SKM-1 (cell line): Measurements from ENCODE around the gene ADAMTS16.

Experiments used
- DNase-seq: peaks from one replicate; lab custom pipeline; 2025; ENCODE audit not compliant: unreplicated experiment; lab: John Stamatoyannopoulos, UW

Gene ADAMTS16

GRCh38 chr5:5278201-5278814 is 138.2 kb downstream of the ADAMTS16 start:
- DNase-seq = no peak

DNA sequence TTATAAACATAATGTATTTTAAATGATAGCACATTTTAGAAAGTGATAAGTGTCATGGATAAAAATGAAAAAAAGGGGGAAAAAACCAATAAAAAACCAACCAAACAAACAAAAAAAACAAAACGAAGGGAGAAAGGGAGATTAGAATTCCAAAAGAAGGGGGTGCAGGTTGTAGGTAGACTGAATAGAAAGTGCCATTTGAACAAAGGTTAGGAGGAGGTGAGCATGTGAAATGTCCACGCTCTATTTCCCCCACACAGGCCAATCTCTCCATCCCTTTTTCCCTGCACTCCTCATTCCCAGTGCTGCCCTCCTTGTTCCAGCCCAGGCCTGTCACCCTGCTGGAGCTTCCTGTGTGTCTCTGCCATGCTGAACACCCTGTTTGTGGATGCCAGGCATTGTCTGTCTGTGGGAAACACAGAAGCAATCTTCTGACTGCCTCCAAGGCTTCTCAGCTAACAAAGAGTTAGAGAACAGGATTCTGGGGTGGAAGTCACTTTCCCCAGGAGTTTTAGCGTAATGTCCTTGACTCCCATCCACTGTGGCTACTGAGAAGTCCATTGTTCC is 138.8 kb downstream of the ADAMTS16 start:
- no peak for DNase-seq

DNA sequence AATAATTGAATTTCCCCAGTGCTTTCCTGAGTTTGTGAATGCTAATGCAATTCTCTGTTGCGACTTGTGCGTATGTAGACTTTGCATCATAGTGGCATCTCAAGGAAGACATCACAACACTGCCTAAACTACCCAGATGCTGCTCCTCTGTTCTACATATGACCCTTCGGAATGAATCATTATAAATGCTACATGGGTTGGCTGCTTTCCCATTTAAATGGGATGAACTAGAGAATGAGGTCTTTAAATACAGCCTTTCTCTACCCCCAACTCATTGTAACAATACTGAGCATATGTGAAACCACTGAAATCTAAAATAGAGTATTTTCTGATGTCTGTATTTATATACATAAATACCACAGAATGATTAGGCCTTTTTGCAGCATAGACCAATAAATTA is 145.8 kb downstream of the ADAMTS16 start:
- DNase-seq = no peak

GRCh38 chr5:5287419-5287818 is 147.3 kb downstream of the ADAMTS16 start:
- no peak for DNase-seq

DNA sequence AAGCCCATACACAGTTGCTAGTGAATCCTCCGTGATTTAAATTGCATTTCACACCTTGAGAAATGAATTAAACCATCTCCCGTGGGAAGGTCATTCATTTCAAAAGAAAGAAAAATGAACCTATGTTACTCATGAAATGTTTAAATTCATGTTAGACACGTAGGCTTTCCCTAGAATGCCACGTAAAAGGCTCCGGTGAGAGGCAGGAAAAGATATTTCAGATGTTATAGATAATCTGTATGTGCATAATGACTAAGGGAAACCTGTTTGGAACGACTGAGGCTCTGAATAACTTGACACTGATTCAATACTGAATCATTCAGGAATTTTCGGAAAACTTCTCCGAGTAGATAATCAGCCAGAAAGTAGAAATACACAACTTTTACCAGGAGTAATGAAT is 148.1 kb downstream of the ADAMTS16 start:
- DNase-seq = no peak

GRCh38 chr5:5289537-5289936 is 149.4 kb downstream of the ADAMTS16 start:
- no peak for DNase-seq

DNA sequence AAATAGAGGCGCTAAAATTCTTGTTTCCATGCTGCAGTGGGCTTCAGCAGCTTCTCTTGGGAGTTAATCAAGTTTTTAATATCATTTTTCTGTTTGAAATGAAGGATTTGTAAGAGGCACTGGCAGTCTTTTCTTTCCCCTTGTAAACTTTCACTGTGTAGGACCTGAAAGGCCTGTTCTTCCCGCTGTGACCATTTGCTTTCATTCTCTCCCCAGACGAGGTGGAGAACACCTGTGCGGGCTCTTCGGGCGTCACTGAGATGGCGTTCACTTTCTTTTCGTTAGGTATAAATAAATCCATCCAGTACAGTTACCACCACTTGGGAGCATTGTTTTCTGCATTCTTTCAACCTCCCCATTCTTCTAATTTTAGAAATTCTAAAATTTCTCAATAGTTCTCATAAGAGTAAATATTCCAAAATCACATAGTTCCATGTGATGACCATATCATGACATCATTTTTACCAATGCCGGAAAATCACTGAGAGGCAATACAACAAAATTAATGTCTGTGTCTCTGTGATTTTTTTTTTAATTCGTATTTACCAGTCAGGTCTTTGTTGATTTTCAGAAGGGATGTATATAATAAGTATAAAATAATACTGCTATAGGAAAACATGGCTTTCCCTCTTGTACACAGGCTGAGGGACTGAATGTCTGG is 150.7 kb downstream of the ADAMTS16 start:
- no peak for DNase-seq

- DNase-seq = no peak
These were observed 151.2 kb downstream of the ADAMTS16 start for GRCh38 chr5:5291357-5291756.

DNA sequence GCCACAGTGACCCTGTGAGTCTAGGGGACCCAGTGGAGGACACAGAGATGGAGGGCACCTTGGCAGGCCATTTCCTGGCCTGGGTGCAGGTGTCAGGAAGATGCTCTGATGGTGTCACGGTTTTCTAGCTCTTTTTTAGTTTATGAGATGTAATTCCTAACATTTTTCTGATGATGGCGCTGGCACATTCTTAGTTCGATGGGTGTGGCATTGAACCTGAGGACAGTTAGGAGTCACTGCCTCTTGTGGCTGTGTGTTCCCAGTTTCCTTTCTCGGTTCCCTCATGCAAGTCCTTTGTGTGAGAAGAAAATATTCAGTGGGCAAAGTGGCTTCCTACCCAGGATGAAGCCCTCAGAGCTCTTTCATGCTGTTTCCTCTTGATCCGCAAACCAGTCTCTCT is 152.9 kb downstream of the ADAMTS16 start:
- DNase-seq = no peak

DNA sequence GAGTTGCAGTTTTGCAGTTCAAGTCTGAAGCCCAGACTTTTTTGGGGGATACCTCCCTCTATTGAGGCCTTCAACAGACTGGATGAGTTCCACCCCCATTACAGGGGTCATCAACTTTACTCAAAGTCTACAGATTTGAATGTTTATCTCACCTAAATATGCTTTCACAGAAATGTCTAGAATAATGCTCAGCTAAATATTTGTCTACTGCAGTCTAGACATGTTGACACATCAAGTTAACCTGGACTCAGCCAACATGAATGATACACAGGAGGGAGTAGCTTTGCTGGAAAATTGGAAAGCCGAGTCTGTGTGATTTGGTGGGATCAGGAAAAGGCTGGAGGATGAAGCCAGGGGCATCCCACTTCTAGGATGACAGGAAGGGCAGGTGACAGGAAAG is 154.3 kb downstream of the ADAMTS16 start:
- no peak for DNase-seq

DNA sequence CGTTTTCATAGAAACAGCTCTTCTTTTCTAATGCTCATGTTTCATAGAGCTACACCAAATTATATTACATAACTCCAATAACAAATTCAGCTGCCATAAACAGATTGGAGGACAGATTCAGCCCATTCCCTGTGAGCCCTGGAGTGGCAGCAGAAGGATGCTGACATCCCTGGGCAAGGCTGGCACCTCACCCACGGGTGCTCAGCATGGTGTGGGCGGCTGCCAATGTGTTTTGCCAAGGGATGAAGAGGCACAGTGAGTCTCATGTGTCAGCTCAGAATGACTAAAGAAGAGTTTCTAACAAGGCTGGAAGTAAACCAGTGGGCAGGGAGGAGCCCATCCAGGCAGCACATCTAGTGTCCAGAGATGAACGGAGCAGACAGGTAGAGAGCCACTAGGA is 155.2 kb downstream of the ADAMTS16 start:
- no peak for DNase-seq

GRCh38 chr5:5296051-5296450 is 155.9 kb downstream of the ADAMTS16 start:
- no peak for DNase-seq

DNA sequence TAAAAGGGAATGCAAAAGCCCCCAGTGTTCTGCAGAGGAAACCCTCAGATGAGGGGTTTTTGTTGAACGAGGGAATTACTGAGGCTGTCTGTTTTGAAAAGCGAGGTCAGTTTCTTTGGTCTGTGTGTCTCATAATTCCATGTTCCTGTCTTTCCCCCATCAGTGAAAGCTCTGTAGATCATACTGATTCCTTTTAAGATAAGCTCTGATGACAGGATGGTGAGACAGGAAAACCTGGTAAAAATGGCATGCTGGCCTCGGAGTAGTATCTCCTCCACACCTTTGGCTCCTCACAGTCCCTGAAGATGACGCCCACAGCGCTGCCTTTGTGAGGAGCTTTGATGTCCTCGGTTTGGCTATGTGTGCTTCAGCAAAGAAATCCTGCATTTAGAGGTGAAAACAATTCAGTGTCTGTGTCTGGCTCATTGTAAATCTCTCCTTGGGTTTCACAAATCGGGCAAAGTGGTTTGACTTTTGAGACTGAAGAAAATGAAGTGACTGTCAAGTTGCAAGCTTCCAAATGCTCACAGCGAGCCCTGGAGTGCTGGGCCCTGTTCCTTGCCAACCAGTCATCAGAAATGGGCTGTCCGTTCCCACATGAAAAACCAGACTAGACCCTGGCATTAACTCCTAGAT is 157.4 kb downstream of the ADAMTS16 start:
- DNase-seq = no peak

GRCh38 chr5:5298068-5298633 is 158.0 kb downstream of the ADAMTS16 start:
- no peak for DNase-seq

- no peak for DNase-seq
These were observed 158.9 kb downstream of the ADAMTS16 start for GRCh38 chr5:5298841-5299541.

GRCh38 chr5:5301176-5301575 is 161.0 kb downstream of the ADAMTS16 start:
- DNase-seq = no peak

DNA sequence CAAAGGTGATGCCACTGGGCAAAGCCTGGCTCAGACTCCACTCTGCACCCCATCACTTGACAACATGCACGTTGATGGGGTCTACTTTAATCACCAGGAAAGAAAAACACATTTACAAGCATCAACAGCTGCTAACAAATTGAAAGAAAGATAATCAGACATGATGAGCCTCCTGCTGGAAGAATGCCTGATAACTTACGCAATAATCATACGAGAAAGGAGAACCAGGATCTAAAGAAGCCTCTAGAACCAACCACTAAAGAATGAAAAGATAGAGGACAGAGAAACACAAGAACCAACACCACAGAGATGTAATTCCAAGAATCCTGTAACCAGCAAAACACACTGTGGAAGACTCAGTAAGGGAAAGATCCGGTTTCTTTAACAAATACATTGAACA is 162.1 kb downstream of the ADAMTS16 start:
- DNase-seq = no peak

DNA sequence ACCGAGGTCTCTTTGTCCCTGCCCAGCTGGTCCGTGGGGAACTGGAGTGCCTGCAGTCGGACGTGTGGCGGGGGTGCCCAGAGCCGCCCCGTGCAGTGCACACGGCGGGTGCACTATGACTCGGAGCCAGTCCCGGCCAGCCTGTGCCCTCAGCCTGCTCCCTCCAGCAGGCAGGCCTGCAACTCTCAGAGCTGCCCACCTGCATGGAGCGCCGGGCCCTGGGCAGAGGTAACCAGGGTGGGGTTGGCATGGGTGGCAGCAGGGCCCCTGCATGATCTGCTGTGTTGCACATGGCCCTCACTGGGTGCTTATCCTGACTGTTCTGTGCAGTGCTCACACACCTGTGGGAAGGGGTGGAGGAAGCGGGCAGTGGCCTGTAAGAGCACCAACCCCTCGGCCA is 163.1 kb downstream of the ADAMTS16 start:
- DNase-seq = no peak

DNA sequence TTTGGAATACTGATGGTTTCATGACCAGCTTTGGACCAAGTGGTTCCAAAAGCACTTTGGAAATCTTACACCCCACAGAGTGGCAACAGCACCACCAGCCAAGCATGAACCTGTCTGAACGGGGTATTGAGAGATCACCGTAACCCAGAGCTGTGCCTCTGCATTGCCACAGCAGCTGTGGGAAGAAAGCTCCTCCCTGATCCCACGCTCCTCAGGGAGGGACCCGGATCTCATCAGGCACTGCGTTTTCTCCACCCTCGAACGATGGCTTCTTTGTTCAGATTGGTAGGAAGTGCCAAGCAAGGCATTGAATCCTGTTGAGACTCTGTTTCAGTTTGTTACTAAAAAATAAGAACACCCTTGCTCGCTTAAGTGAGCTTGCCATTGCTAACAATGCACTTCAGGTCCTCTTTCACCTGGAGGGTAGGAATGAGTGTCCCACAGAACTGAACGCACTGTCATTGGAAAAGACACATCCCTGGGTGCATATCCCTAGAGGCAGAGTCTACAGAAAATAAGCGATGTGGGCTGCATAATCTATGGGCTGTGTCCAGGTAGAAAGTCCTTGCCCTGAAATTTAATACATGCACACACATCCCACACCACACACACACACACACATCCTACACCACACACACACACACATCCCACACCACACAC is 164.4 kb downstream of the ADAMTS16 start:
- DNase-seq = no peak

DNA sequence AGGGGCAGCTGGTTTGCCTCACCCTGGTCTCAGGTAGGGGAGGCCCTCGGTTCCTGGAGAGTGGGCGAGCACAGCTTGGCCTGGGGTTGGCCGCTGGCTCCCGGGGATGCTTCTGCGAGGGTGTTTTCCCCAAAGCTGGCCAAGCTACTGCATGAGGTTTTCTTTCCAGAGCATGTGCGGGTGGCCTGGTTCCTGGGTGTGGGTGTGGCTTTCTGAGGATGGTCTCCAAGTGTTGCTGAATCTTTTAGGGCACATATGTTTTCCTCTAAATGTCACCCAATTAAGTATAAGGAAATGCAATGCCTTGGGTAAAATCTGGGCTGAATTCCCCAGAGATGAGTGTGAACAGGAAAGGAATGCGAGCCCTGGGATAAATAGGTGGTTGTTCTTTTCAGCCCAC is 166.6 kb downstream of the ADAMTS16 start:
- no peak for DNase-seq

GRCh38 chr5:5308319-5308718 is 168.2 kb downstream of the ADAMTS16 start:
- no peak for DNase-seq
